Stimulated activated memory B cell treated with anti-CD40 and anti-IgM and Interleukin-4, amounts not matched to agents 10 μg/mL and 1 μg/mL and 100 μg/mL, for 72 hours (primary cell): Measurements from ENCODE around the gene HDGF.

ENCODE experiments used
- ATAC-seq: fragments of 150-1000 bp; cut with Tn5 transposase; 2 replicates; pipeline ENCODE4 v1.10.0; 2021
- H3K27ac Mint-ChIP-seq: one replicate; pipeline ENCODE4 v1.8.0; 2022; ENCODE audit warnings: mild to moderate bottlenecking, mixed read lengths
- H3K27me3 Mint-ChIP-seq: one replicate; pipeline ENCODE4 v1.8.0; 2022; ENCODE audit warnings: mixed read lengths
- H3K36me3 Mint-ChIP-seq: one replicate; pipeline ENCODE4 v1.8.0; 2022; ENCODE audit warnings: mixed read lengths
- H3K4me1 Mint-ChIP-seq: one replicate; pipeline ENCODE4 v1.8.0; 2022; ENCODE audit warnings: mixed read lengths
- H3K4me3 Mint-ChIP-seq: one replicate; pipeline ENCODE4 v1.8.0; 2022; ENCODE audit warnings: mild to moderate bottlenecking, moderate library complexity, mixed read lengths
- H3K9me3 Mint-ChIP-seq: one replicate; pipeline ENCODE4 v1.8.0; 2022; ENCODE audit warnings: mixed read lengths

Gene HDGF

GRCh38 chr1:156705918-156706656, 45.4 kb downstream of the HDGF start:
- H3K4me1 Mint-ChIP-seq, result peaks cover 29% of the 10 kb centered on the region
- peak overlapping the region; percentile 65 for H3K27ac Mint-ChIP-seq
- ATAC-seq, result peak; percentile 73
- no peaks in the 10 kb centered on the region for H3K36me3 Mint-ChIP-seq
- H3K4me3 Mint-ChIP-seq, result peak overlapping the region; percentile 89
- H3K27me3 Mint-ChIP-seq, result peaks cover 41% of the 10 kb centered on the region
- no peaks in the 10 kb centered on the region for H3K9me3 Mint-ChIP-seq

- Mint-ChIP-seq H3K4me3 (peak within 1 kb of the TSS; percentile 89), H3K27me3 (peaks cover 44% of the 10 kb centered on the region), H3K9me3 (no peaks in the 10 kb centered on the region), H3K27ac (peak within 1 kb of the TSS; percentile 65), H3K36me3 (no peaks in the 10 kb centered on the region), H3K4me1 (peaks cover 29% of the 10 kb centered on the region)
- peak; percentile 39 for ATAC-seq
Measured at GRCh38 chr1:156705321-156705917, 46.1 kb downstream of the HDGF start, which contains the start of gene CRABP2. Gene CRABP2 (minus strand): TSS chr1:156705583. CDS start chr1:156705446, 137 bp downstream.

- Mint-ChIP-seq H3K4me1 (peaks cover 29% of the 10 kb centered on the region), H3K27ac (no peak overlapping the region), H3K27me3 (peaks cover 46% of the 10 kb centered on the region), H3K36me3 (peaks cover under 1% of the 10 kb centered on the region), H3K9me3 (no peaks in the 10 kb centered on the region), H3K4me3 (peak overlapping the region; percentile 89)
- ATAC-seq, result no peak
Measured at GRCh38 chr1:156704930-156705320, 46.5 kb downstream of the HDGF start.

- Mint-ChIP-seq H3K36me3 (peaks cover 5% of the 10 kb centered on the region), H3K27ac (no peak overlapping the region), H3K4me1 (peaks cover 29% of the 10 kb centered on the region), H3K9me3 (no peaks in the 10 kb centered on the region), H3K27me3 (peaks cover 53% of the 10 kb centered on the region), H3K4me3 (no peak overlapping the region)
- no peak for ATAC-seq
Measured at GRCh38 chr1:156704166-156704711, 47.2 kb downstream of the HDGF start.

GRCh38 chr1:156703741-156704140, 47.7 kb downstream of the HDGF start:
- Mint-ChIP-seq H3K27ac (no peak overlapping the region), H3K4me3 (no peak overlapping the region), H3K27me3 (peaks cover 58% of the 10 kb centered on the region), H3K9me3 (no peaks in the 10 kb centered on the region), H3K4me1 (peaks cover 29% of the 10 kb centered on the region), H3K36me3 (peaks cover 9% of the 10 kb centered on the region)
- no peak for ATAC-seq

GRCh38 chr1:156703336-156703735, 48.1 kb downstream of the HDGF start:
- H3K4me3 Mint-ChIP-seq, result no peak overlapping the region
- peaks cover 11% of the 10 kb centered on the region for H3K36me3 Mint-ChIP-seq
- no peaks in the 10 kb centered on the region for H3K9me3 Mint-ChIP-seq
- H3K4me1 Mint-ChIP-seq, result peaks cover 29% of the 10 kb centered on the region
- no peak overlapping the region for H3K27ac Mint-ChIP-seq
- no peak for ATAC-seq
- H3K27me3 Mint-ChIP-seq, result peaks cover 62% of the 10 kb centered on the region

GRCh38 chr1:156700736-156701531, 50.5 kb downstream of the HDGF start:
- peaks cover 11% of the 10 kb centered on the region for H3K36me3 Mint-ChIP-seq
- no peaks in the 10 kb centered on the region for H3K9me3 Mint-ChIP-seq
- no peak for ATAC-seq
- peaks cover 18% of the 10 kb centered on the region for H3K4me1 Mint-ChIP-seq
- H3K27ac Mint-ChIP-seq, result no peak overlapping the region
- peaks cover 83% of the 10 kb centered on the region for H3K27me3 Mint-ChIP-seq
- H3K4me3 Mint-ChIP-seq, result no peak overlapping the region

GRCh38 chr1:156698995-156699394, 52.5 kb downstream of the HDGF start:
- H3K27me3 Mint-ChIP-seq, result peaks cover 80% of the 10 kb centered on the region
- H3K4me3 Mint-ChIP-seq, result no peak overlapping the region
- H3K4me1 Mint-ChIP-seq, result no peaks in the 10 kb centered on the region
- ATAC-seq, result no peak
- H3K36me3 Mint-ChIP-seq, result peaks cover 11% of the 10 kb centered on the region
- H3K9me3 Mint-ChIP-seq, result no peaks in the 10 kb centered on the region
- H3K27ac Mint-ChIP-seq, result no peak overlapping the region

GRCh38 chr1:156697481-156697880, 54.0 kb downstream of the HDGF start:
- no peak overlapping the region for H3K4me3 Mint-ChIP-seq
- peaks cover 80% of the 10 kb centered on the region for H3K27me3 Mint-ChIP-seq
- no peak overlapping the region for H3K27ac Mint-ChIP-seq
- peaks cover 11% of the 10 kb centered on the region for H3K36me3 Mint-ChIP-seq
- ATAC-seq, result no peak
- H3K9me3 Mint-ChIP-seq, result no peaks in the 10 kb centered on the region
- peaks cover 12% of the 10 kb centered on the region for H3K4me1 Mint-ChIP-seq

- peaks cover 19% of the 10 kb centered on the region for H3K4me1 Mint-ChIP-seq
- peaks cover 82% of the 10 kb centered on the region for H3K27me3 Mint-ChIP-seq
- H3K27ac Mint-ChIP-seq, result no peak overlapping the region
- H3K36me3 Mint-ChIP-seq, result peaks cover 11% of the 10 kb centered on the region
- no peaks in the 10 kb centered on the region for H3K9me3 Mint-ChIP-seq
- no peak overlapping the region for H3K4me3 Mint-ChIP-seq
- no peak for ATAC-seq
Measured at GRCh38 chr1:156696755-156697154, 54.7 kb downstream of the HDGF start.

GRCh38 chr1:156694690-156694962, 56.8 kb downstream of the HDGF start:
- Mint-ChIP-seq H3K4me3 (no peak overlapping the region), H3K9me3 (no peaks in the 10 kb centered on the region), H3K4me1 (peaks cover 25% of the 10 kb centered on the region), H3K27ac (no peak overlapping the region), H3K27me3 (peaks cover 88% of the 10 kb centered on the region), H3K36me3 (peaks cover 8% of the 10 kb centered on the region)
- no peak for ATAC-seq

GRCh38 chr1:156693848-156694689, 57.4 kb downstream of the HDGF start:
- Mint-ChIP-seq H3K4me3 (no peak overlapping the region), H3K27ac (no peak overlapping the region), H3K9me3 (no peaks in the 10 kb centered on the region), H3K36me3 (peaks cover 6% of the 10 kb centered on the region), H3K27me3 (peaks cover 87% of the 10 kb centered on the region), H3K4me1 (peaks cover 28% of the 10 kb centered on the region)
- no peak for ATAC-seq

- Mint-ChIP-seq H3K27ac (no peak overlapping the region), H3K27me3 (peaks cover 86% of the 10 kb centered on the region), H3K36me3 (no peaks in the 10 kb centered on the region), H3K9me3 (no peaks in the 10 kb centered on the region), H3K4me3 (no peak overlapping the region), H3K4me1 (peaks cover 28% of the 10 kb centered on the region)
- no peak for ATAC-seq
Measured at GRCh38 chr1:156692925-156693847, 58.3 kb downstream of the HDGF start.

- ATAC-seq, result no peak
- Mint-ChIP-seq H3K36me3 (no peaks in the 10 kb centered on the region), H3K27ac (no peak overlapping the region), H3K4me3 (no peak overlapping the region), H3K4me1 (peaks cover 28% of the 10 kb centered on the region), H3K27me3 (peaks cover 83% of the 10 kb centered on the region), H3K9me3 (no peaks in the 10 kb centered on the region)
Measured at GRCh38 chr1:156692441-156692924, 59.0 kb downstream of the HDGF start.
